AG10803 (cell line): ENCODE measurements around the gene GGTLC2.
"Not testable (repeated sequence)": the region's sequence is repeated elsewhere in the genome, so short reads cannot be mapped to it uniquely, and the experiment has no call there.

Experiments
- DNase-seq: peaks from one replicate; pipeline ENCODE4 v3.0.0; 2010; ENCODE audit warnings: low read depth
- H3K4me3 ChIP-seq: 2 replicates; pipeline ENCODE4 v1.5.1; 2011; ENCODE audit warnings: mild to moderate bottlenecking, low read length, control low read depth
- TF ChIP-seq, protein P1 (sequence below): conservative IDR thresholded peaks from 2 replicates; pipeline ENCODE4 v1.5.1; 2011; ENCODE audit warnings: mild to moderate bottlenecking, low read length, control low read depth, inconsistent platforms

Gene GGTLC2

DNA sequence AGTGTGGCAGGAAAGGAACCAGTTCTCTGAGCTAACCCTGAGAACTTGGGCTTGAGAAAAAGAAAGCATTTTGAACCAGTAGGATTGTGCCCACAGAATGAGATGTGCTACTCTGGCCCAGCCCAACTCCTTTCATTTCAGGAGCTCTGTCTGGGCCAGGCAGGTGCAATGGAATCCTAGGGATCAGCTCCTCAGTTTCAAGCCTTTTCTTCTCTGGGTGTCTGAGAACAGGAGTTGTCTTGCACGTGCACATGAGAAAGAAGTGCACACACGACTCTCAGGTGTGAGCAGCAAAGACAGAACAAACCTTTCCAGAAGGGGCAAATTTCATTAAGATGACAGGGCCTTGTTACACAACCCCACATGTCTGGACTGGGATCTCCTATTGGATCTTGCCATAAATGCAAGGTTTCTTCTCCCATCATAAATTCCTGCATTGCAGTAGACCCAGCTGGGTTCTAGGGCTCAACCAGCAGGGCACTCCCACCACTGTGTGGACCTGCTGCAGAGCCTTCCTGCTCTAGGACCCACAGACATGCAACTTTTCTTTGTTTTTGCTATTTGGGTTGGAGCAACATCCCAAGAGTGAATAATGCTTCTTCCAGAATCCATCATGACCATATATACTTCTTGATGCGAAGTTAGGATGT is 24.5 kb upstream of the GGTLC2 start:
- TF ChIP-seq, protein P1, sequence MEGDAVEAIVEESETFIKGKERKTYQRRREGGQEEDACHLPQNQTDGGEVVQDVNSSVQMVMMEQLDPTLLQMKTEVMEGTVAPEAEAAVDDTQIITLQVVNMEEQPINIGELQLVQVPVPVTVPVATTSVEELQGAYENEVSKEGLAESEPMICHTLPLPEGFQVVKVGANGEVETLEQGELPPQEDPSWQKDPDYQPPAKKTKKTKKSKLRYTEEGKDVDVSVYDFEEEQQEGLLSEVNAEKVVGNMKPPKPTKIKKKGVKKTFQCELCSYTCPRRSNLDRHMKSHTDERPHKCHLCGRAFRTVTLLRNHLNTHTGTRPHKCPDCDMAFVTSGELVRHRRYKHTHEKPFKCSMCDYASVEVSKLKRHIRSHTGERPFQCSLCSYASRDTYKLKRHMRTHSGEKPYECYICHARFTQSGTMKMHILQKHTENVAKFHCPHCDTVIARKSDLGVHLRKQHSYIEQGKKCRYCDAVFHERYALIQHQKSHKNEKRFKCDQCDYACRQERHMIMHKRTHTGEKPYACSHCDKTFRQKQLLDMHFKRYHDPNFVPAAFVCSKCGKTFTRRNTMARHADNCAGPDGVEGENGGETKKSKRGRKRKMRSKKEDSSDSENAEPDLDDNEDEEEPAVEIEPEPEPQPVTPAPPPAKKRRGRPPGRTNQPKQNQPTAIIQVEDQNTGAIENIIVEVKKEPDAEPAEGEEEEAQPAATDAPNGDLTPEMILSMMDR, result no peak

DNA sequence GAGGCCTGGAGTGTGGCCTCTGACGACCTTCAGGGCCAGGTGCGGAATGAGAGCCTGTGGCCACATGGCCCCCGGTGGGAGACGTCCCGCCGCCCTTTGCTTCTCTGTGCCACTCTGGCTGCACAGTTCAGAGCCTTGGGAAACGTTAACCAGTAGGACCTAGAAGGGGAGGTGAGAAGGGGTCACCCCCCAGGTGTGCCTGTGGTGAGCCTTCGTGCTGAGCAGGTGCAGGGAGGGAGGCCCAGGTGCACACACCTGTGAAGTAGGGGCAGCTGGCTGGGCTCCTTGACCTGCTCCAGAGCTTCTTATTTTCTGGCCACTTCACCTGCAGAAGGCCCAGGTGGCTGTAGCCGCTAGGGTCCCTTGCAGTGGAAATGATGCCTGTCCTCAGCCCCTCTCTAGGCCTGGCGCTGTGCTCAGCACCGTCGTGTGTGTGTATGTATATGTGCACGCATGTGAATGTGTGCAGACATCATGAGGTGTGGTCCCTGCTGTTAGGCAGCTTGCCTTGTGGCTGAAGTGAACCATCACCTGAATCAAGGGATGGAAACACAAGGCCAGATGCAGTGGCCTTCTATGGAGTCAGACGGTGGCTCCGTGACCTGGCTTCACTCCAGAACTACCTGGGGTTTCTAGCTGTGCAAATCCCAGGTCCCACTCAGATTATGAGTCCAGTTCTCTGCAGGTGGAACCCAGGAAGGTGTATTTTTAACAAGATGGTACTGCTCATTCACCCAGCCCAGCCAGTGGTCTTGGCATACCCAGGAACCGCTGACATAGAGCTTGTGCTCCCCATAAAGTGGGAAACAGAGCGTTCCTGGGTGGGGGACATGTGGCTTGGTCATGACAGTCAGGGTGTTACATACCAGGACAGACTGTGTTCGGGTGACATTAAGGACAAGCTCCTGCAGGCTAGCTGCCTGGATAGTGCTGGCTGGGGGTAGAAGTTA is 15.6 kb upstream of the GGTLC2 start:
- not testable (repeated sequence) for H3K4me3 ChIP-seq, DNase-seq

More for the DNA sequence above, 24.5 kb upstream of the GGTLC2 start:
- no peak for DNase-seq
- H3K4me3 ChIP-seq, result no peak overlapping the region

DNA sequence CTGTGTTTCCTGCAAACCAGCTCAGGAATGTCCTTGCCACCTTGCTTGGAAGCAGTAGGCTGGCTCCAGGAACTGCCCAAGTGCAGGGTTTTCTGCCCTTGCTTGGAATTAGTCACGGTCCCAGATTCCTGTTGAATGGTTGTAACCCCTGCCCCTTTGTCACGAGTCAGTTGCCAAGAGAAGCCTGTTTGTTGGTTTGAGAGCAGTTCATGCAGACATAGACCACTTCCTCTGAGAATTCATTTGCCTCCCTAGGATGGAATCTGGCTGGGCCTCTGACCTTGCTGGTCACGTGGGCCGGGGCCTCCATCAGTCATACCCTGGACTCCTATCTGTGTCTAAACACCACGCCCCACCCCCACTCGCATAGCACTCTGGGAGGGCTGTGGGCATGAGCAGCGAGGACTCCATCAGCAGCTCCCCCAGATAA is 13.2 kb upstream of the GGTLC2 start:
- H3K4me3 ChIP-seq, DNase-seq: not testable (repeated sequence)

DNA sequence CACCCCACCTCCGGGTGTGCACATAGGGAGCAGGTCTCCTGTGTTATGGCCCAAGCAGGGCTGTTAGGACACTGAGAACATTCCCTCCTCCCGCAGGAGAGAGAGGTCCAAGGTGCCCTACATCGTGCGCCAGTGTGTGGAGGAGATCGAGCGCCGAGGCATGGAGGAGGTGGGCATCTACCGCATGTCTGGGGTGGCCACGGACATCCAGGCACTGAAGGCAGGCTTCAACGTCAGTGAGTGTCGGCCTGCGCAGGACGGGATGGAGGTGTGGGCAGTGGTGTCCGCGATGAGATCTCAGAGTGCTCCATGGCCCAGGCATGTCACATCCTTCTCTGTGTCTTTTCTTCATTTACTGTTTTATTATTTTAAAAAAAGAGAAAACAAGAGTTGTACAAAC is 12.2 kb upstream of the GGTLC2 start:
- not testable (repeated sequence) for DNase-seq, H3K4me3 ChIP-seq

DNA sequence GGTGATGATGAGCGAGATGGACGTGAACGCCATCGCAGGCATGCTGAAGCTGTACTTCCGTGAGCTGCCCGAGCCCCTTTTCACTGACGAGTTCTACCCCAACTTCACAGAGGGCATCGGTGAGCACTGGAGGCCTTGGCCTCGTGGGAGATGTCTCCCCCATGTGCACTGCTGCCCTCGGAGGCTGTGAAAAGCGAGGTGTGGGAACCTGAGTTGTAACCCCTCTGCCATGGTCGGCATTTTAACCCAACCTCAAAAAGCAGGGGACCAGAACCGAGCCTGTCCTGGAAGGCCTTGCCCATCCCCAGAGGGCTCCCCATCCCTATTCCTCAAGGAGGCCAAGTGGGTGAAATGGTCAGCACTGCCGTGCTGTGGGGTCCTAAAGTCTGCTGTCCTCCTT is 10.9 kb upstream of the GGTLC2 start:
- not testable (repeated sequence) for DNase-seq, H3K4me3 ChIP-seq

DNA sequence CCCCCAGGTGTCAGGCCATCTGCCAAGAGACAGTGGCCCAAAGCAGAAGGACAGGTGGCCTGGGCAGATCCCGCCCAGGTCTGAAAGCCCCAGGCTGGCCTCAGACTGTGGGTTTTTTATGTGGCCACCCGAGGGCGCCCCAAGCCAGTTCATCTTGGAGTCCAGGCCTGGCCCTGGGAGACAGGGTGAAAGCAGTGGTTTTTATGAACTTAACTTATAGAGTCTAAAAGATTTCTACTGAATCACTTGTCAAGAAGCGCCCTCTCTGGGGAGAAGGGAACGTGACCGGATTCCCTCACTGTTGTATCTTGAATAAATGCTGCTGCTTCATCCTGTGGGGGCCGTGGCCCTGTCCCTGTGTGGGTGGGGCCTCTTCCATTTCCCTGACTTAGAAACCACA is 8.2 kb upstream of the GGTLC2 start:
- DNase-seq, H3K4me3 ChIP-seq: not testable (repeated sequence)

DNA sequence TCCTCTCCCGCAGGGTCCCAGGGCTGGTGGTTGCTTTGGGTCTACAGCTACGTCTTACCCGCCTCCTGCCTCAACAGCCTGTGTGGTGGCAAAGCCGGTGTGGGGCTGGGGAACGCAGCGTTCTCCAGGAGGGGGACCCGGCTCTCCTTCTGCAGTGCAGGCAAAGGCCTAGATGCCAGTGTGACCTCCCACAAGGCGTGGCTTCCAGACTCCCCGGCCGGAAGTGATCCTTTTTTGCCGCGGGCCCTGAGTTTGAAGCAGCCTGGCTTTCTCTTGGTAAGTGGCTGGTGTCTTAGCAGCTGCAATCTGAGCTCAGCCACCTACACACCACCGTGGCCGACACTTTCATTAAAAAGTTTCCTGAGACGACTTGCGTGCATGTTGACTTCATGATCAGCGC is 6.1 kb upstream of the GGTLC2 start:
- not testable (repeated sequence) for DNase-seq, H3K4me3 ChIP-seq

DNA sequence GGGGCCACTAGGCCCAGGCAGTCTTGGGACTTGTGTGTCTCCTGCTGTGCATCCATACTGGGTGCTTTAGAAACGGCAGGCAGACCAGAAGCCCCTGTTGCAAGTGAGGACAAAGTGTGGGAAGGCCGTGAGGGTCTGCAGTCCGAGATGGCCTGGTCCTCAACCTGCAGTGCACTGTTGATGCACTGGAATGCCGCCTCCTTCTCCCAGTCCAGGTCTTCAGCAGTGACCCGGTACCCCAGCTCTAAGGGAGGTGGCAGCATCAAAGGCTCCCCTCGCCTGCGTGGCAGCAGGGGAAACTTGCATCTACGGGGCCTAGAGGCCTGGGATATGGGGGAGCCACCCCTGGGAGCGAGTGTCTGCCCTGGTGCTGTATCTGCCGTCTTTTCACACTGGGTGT is 2.2 kb upstream of the GGTLC2 start:
- not testable (repeated sequence) for DNase-seq, H3K4me3 ChIP-seq

DNA sequence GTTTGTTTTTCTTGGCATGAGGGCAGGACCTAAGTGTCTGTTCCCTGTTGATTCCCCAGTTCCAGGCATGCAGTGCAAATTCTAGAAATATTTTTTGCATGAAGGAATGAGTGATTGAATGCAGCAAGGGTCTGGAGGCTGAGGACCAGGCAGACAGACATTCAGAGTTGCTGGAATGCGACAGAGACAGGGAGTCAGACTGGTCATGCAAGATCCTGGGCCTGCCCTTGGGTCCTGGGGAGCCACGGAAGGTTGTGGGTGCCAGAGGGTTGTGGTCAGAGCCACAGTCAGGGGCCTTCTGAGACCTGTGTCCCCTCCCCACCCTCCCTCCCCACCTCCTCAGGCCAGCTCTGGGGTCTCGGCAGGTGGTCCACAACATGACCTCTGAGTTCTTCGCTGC is 1.6 kb downstream of the GGTLC2 start:
- not testable (repeated sequence) for DNase-seq, H3K4me3 ChIP-seq

DNA sequence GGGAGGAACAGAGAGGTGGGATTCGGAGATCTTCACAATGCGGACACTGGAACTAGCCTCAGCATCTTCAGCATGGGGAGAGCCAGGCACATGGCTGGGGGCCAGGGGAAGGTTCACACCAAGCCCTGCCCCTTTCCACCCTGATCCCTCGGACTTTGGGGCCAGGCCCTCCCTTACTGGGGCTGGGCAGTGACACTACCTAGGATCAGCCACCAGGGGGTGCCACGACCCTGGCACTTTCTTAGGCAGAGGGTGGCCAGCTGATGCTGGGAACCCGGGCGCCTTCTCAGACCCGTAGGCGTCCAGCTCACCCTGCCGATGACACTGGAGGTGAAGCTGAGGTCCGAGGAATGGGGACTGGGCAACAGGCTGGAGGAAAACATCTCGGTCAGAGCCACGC is 3.5 kb downstream of the GGTLC2 start:
- H3K4me3 ChIP-seq, DNase-seq: not testable (repeated sequence)

DNA sequence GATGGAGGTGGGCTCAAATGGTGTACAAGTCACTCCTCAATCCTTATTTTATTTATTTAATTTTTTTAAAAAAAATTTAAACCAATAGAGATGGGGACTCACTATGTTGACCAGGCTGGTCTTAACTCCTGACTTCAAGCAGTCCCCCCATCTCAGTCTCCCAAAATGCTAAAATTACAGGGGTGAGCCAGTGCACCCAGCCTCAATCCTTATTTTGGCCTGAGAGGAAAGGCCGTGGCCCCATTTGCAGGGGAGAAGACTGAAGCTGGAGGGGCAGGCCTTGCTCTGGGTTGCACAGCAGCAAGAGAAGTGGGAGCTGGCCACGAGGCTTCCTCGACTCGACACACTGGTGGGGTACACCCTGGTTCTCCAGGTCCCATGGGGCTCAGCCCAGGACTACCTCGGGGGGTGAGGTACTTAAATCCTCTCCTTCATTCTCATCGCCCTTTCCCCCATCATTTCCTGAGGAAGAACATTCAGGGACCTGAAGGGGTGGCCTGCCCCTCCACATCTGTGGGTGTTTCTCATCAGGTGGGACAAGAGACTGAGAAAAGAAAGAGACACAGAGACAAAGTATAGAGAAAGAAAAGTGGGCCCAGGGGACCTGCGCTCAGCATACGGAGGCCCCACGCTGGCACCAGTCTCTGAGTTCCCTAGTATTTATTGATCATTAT is 4.6 kb downstream of the GGTLC2 start:
- not testable (repeated sequence) for H3K4me3 ChIP-seq, DNase-seq

DNA sequence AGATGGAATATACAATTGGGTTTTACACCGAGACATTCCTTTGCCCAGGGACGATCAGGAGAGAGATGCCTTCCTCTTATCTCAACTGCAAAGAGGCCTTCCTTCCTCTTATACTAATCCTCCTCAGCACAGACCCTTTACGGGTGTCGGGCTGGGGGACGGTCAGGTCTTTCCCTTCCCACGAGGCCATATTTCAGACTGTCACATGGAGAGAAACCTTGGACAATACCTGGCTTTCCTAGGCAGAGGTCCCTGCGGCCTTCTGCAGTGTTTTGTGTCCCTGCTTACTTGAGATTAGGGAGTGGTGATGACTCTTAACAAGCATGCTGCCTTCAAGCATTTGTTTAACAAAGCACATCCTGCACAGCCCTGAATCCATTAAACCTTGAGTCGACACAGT is 5.3 kb downstream of the GGTLC2 start:
- DNase-seq, H3K4me3 ChIP-seq: not testable (repeated sequence)

DNA sequence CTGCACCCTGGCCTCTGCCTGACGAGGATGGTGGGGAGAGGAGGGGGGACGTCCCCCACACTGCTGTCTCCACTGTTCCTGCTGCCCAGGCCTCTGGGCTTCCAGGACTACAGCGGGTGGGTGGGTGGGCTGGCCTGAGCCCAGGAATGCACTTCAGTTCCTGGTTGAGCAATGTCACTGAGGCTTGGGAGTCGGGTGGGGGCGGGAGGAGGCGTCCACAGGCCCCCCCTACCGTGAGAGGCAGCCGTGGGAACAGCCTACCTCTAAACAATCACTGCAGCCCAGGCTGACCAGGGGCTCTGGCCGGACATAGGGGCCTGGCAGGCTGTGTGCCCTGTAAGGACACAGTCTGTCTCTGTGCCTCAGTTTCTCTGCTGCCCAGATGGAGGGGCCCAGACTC is 6.0 kb downstream of the GGTLC2 start:
- not testable (repeated sequence) for DNase-seq, H3K4me3 ChIP-seq

DNA sequence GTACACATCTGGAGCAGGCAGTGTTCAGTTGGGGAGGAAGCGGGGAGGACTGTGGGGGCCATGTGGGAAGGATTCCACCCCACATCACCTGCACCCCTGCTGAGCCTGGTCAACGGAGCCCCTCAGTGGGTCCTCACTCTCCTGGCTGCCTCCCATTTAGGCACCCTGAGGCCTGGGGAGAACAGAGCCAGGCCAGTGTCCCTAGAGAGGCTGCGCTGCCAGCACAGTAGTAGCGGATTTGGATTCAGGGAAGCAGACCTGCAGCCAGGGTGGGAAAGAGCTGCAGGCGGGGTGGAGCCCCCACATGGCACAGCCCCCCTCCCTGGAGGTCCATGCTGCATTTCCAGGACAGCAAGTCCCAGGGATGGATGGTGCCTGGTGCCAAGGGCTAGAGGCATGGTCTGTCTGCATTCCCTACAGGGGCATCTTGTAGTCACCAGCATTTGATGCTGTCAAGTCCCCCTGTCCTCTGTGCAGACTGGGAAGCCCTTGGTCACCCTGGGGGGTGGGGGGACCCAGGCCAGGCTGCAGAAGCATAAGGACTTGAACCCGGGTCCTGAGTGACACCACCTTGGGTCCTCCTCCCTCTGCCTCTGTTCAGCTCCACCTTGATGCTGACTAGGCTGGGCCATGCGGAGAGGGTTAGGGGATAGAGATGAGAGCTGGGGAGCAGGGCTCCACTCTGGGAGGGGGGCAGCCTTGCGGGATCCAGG is 6.5 kb downstream of the GGTLC2 start:
- DNase-seq, H3K4me3 ChIP-seq: not testable (repeated sequence)

DNA sequence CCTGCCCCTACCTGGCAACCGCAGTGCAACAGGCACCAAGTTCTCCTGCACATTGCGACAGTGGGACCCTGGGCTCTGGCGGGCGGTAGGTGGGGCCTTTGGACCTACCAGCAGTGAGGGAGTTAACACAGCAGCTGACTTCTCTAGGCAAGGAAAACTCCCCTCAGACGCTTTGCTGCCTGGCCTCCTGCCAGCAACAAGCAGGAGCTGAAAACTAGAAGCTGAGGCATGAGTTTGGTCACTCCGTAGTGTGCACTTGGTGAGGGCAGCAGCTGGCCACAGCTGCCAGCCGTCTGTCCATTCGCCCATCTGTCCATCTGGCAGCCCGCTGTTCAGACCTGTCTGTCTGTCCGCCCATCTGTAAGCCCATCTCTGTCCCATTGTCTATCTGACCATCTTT is 7.2 kb downstream of the GGTLC2 start:
- DNase-seq, H3K4me3 ChIP-seq: not testable (repeated sequence)

DNA sequence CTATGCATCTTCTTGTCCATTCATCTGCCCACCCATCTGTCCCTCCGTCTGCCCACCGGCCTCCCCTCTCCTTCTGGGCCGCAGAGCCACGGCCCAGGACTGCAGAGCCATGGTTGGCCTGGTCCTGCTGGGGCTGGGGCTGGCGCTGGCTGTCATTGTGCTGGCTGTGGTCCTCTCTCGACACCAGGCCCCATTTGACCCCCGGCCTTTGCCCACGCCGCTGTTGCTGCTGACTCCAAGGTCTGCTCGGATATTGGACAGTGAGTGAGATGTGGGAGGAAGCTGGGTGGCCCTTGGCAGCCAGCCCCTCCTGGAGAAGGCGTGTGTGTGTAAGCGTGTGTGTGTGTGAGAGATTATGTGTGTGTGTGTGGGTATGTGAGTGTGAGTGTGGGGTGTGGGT is 7.7 kb downstream of the GGTLC2 start:
- DNase-seq, H3K4me3 ChIP-seq: not testable (repeated sequence)

DNA sequence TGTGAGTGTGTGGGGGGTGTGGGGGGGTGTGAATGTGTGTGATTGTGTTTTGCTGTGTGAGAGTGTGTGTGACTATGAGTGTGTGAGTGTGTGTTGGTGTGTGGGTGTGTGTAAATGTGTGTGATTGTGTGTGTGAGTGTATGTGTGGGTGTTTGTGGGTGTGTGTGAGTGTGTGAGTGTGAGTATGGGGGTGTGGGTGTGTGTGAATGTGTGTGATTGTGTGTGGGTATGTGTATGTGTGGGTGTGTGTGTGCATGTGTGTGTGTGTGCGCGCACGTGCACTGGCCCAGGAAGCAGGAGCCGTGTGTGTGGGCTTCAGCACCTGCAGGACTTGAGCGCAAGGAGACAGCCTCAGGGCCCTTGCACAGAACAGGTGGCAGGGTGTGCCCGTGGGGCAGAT is 8.2 kb downstream of the GGTLC2 start:
- DNase-seq, H3K4me3 ChIP-seq: not testable (repeated sequence)
